HCT116 (cell line): ENCODE measurements around the gene HIVEP3. TPM values are rescaled to one million over a fixed set of nuclear protein-coding genes. Genes with fewer than 3 reads are reported as not detected.

Source experiments
- ATAC-seq: fragments of 200-7000 bp; cut with Tn5 transposase; 2 replicates; pipeline ENCODE4 v1.9.1; 2020; ENCODE audit warnings: mild to moderate bottlenecking, moderate library complexity
- BruUV-seq: library from RNA; stranded (reverse); fragments of 400-500 nt; replicated peaks from 2 replicates; lab custom pipeline; 2021; lab: Mats Ljungman, UMichigan
- CTCF ChIA-PET: fragments of 300-600 bp; sonication (Branson Sonifier 250); formaldehyde crosslinking; loops from one replicate; lab custom pipeline; 2021; ENCODE audit warnings: antibody characterized with exemption; lab: Charles Lee
- POLR2A ChIA-PET: fragments of 300-600, 350-600 bp; sonication (Branson Sonifier 250); formaldehyde crosslinking; loops from one replicate; lab custom pipeline; 2021; ENCODE audit warnings: antibody characterized with exemption; lab: Charles Lee
- RAD21 ChIA-PET, 2 experiments: fragments of 300-600 bp; sonication (Branson Sonifier 250); formaldehyde crosslinking; loops; one replicate each; lab custom pipeline; 2023; ENCODE audit warnings: low total read pairs in 2 of 2; ENCODE audit not compliant: uncharacterized antibody in 2 of 2, unreplicated experiment in 2 of 2, low non-redundant PET in 1 of 2; lab: Charles Lee
- DNase-seq: peaks from one replicate; pipeline ENCODE4 v3.0.0-alpha.2; 2010; ENCODE audit warnings: low read depth, low spot score
- H2AFZ ChIP-seq: fragments of 200-600 bp; shearing (Covaris generic), sonication (generic); 2 replicates; pipeline ENCODE4 v1.6.1; 2017; ENCODE audit warnings: low read depth, mixed run types, mixed read lengths, antibody characterized with exemption, low read length; ENCODE audit not compliant: poor library complexity, severe bottlenecking
- H3K27ac ChIP-seq: 2 replicates; pipeline ENCODE4 v1.5.1; 2012; ENCODE audit warnings: low read depth, low read length
- H3K27me3 ChIP-seq: fragments of 200-600 bp; sonication (generic); 2 replicates; pipeline ENCODE4 v1.6.1; 2016; ENCODE audit warnings: mixed run types, low read length, mixed read lengths; ENCODE audit not compliant: insufficient read depth
- H3K36me3 ChIP-seq, 2 experiments: fragments of 200-500 bp in 1 of 2; fragments of 200-600 bp in 1 of 2; sonication (Bioruptor generic) in 1 of 2; sonication (generic) in 1 of 2; 2 replicates each; pipeline versions ENCODE4 v1.5.1 to v1.6.1; 2014 to 2016; ENCODE audit warnings: low read length in 2 of 2, inconsistent platforms in 1 of 2, mixed read lengths in 1 of 2, mixed run types in 1 of 2; ENCODE audit not compliant: insufficient read depth in 2 of 2, control insufficient read depth in 1 of 2
- H3K4me1 ChIP-seq, 2 experiments: fragments of 200-600 bp in 1 of 2; sonication (generic) in 1 of 2; 2 replicates each; pipeline versions ENCODE4 v1.5.1 to v1.6.1; 2012 to 2017; ENCODE audit warnings: low read length in 2 of 2, inconsistent platforms in 1 of 2, mild to moderate bottlenecking in 1 of 2, mixed read lengths in 1 of 2, mixed run types in 1 of 2, moderate library complexity in 1 of 2; ENCODE audit not compliant: insufficient read depth in 2 of 2, control insufficient read depth in 1 of 2
- H3K4me2 ChIP-seq: fragments of 200-600 bp; sonication (generic); 2 replicates; pipeline ENCODE4 v1.6.1; 2017; ENCODE audit warnings: mixed run types, low read length, mixed read lengths
- H3K4me3 ChIP-seq, 2 experiments: fragments of 200-600 bp in 1 of 2; sonication (generic) in 1 of 2; replicated peaks in 1 of 2; 2 replicates each; pipeline ENCODE4 v1.5.1; 2011 to 2016; ENCODE audit warnings: low read length in 2 of 2, control low read depth in 1 of 2, low read depth in 1 of 2, mild to moderate bottlenecking in 1 of 2, mixed read lengths in 1 of 2, mixed run types in 1 of 2
- H3K79me2 ChIP-seq: fragments of 200-600 bp; sonication (generic); 2 replicates; pipeline ENCODE4 v1.6.1; 2017; ENCODE audit warnings: mild to moderate bottlenecking, mixed run types, low read length, moderate library complexity, mixed read lengths; ENCODE audit not compliant: insufficient read depth
- H3K9ac ChIP-seq: fragments of 200-600 bp; sonication (generic); 2 replicates; pipeline ENCODE4 v1.6.1; 2016; ENCODE audit warnings: low read length, mixed read lengths
- H3K9me2 ChIP-seq: fragments of 200-600 bp; sonication (generic), shearing (Covaris generic); 2 replicates; pipeline ENCODE4 v1.6.1; 2017; ENCODE audit warnings: mixed run types, mild to moderate bottlenecking, moderate library complexity; ENCODE audit not compliant: insufficient read depth
- H3K9me3 ChIP-seq, 2 experiments: fragments of 200-500 bp in 1 of 2; fragments of 200-600 bp in 1 of 2; sonication (Bioruptor generic) in 1 of 2; sonication (generic) in 1 of 2; 2 replicates each; pipeline ENCODE4 v1.6.1; 2014 to 2017; ENCODE audit warnings: low read length in 2 of 2, mixed read lengths in 2 of 2, inconsistent platforms in 1 of 2, low read depth in 1 of 2, mild to moderate bottlenecking in 1 of 2, mixed run types in 1 of 2, moderate library complexity in 1 of 2; ENCODE audit not compliant: control insufficient read depth in 1 of 2, insufficient read depth in 1 of 2
- H4K20me1 ChIP-seq: fragments of 200-600 bp; sonication (generic), shearing (Covaris generic); 2 replicates; pipeline ENCODE4 v1.6.1; 2017; ENCODE audit warnings: mixed run types, mild to moderate bottlenecking, moderate library complexity; ENCODE audit not compliant: insufficient read depth
- CBX3 ChIP-seq: IDR thresholded peaks from 2 replicates; pipeline ENCODE4 v1.6.1; 2012; ENCODE audit warnings: low read depth
- CEBPB ChIP-seq: IDR thresholded peaks from 2 replicates; pipeline ENCODE4 v1.6.1; 2012; ENCODE audit warnings: low read depth
- EGR1 ChIP-seq: IDR thresholded peaks from 2 replicates; pipeline ENCODE4 v1.6.1; 2012; ENCODE audit warnings: low read depth
- ELF1 ChIP-seq: IDR thresholded peaks from 2 replicates; pipeline ENCODE4 v1.6.1; 2012; ENCODE audit warnings: low read depth, borderline replicate concordance
- EZH2phosphoT487 ChIP-seq: fragments of 200-600 bp; IDR thresholded peaks from 2 replicates; pipeline ENCODE4 v1.6.1; 2018; ENCODE audit warnings: antibody characterized with exemption, borderline replicate concordance
- FOSL1 ChIP-seq: IDR thresholded peaks from 2 replicates; pipeline ENCODE4 v1.6.1; 2012; ENCODE audit warnings: low read depth
- JUND ChIP-seq: IDR thresholded peaks from 2 replicates; pipeline ENCODE4 v1.6.1; 2012
- RAD21 ChIP-seq: IDR thresholded peaks from 2 replicates; pipeline ENCODE4 v1.6.1; 2012; ENCODE audit warnings: low read depth, mild to moderate bottlenecking
- SRF ChIP-seq: IDR thresholded peaks from 2 replicates; pipeline ENCODE4 v1.6.1; 2012; ENCODE audit warnings: low read depth
- ZFX ChIP-seq: fragments of 450-650 bp; IDR thresholded peaks from 2 replicates; pipeline ENCODE4 v1.6.1; 2017
- intact Hi-C: fragments of 100-400 bp; cut with micrococcal nuclease; formaldehyde crosslinking; loops from 2 replicates; pipeline ENCODE4 v1.10.0; 2022
- total RNA-seq: library from RNA; stranded (reverse); gene quantifications from one replicate; pipeline ENCODE4 v1.2.1, GENCODE V29; 2021; ENCODE audit not compliant: unreplicated experiment
- TF ChIP-seq, protein P1 (sequence below), 3 experiments: fragments of 200-600 bp in 1 of 3; sonication (generic) in 1 of 3; IDR thresholded peaks in 2 of 3; conservative IDR thresholded peaks in 1 of 3; 2 replicates each; pipeline ENCODE4 v1.5.1; 2012 to 2017; ENCODE audit warnings: low read depth in 2 of 3, low read length in 2 of 3, antibody characterized with exemption in 1 of 3, borderline replicate concordance in 1 of 3, control low read depth in 1 of 3, mild to moderate bottlenecking in 1 of 3, mixed read lengths in 1 of 3, mixed run types in 1 of 3, moderate library complexity in 1 of 3; ENCODE audit not compliant: insufficient read depth in 1 of 3
- TF ChIP-seq, protein P2 (sequence below): IDR thresholded peaks from 2 replicates; pipeline ENCODE4 v1.6.1; 2011; ENCODE audit warnings: mild to moderate bottlenecking, low read length, moderate library complexity; ENCODE audit not compliant: insufficient replicate concordance; ENCODE audit errors: extremely low read depth
- TF ChIP-seq, protein P3 (sequence below): IDR thresholded peaks from 2 replicates; pipeline ENCODE4 v1.6.1; 2012

The HIVEP3 gene
- total RNA-seq, 1 experiment from 2014 or later, result 7.1 TPM

DNA sequence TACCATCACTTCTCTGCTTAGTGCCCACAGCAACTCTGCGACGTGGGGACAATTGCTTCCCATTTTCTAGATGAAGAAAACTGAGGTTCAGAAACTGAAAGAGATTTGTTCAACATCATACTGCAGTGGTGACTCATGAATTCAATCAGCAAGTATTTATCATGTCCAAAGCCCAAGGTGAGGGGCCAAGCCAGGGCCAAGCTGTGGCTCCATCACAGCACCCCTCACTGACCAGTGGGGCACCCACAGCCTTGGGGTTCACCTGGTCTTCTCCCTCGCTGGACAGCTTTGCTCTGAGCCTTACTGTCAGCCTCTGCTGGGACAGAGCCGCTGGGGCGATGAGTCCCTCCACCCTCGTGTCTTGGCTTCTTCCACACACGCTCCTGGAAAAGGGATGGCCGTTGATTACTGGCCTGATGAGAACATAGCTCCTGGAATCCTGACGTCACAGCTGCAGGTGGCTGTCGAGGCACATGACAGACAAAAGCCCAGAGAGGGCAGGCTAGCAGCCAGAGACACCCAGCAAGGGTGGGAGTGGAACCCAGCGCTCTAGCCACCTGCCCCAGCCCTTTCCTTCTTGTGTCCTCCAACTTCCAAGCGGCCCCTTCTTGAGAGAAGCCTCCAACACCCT, 440.5 kb downstream of the HIVEP3 start:
- ATAC-seq, result no peak
- H3K27me3 ChIP-seq, result no peaks in the 10 kb centered on the region
- ChIA-PET CTCF (no interaction called here), RAD21 (no interaction called here), POLR2A (no interaction called here)
- H2AFZ ChIP-seq, result no peak overlapping the region
- H3K9me2 ChIP-seq, result no peaks in the 10 kb centered on the region
- H3K4me2 ChIP-seq, result no peak overlapping the region
- intact Hi-C loops, result no loop called here
- no TSS peak for BruUV-seq
- no peak overlapping the region for H3K27ac ChIP-seq
- H3K9ac ChIP-seq, result no peak overlapping the region
- no peaks in the 10 kb centered on the region for H3K79me2 ChIP-seq
- no peak for DNase-seq
- H3K36me3 ChIP-seq, result no peaks in the 10 kb centered on the region
- H3K4me1 ChIP-seq, result peaks cover 15 to 16% of the 10 kb centered on the region in 2 experiments
- H3K9me3 ChIP-seq, result no peaks in the 10 kb centered on the region
- H4K20me1 ChIP-seq, result no peaks in the 10 kb centered on the region
- TF ChIP-seq RAD21, result no peak
- no peak for TF ChIP-seq JUND
- no peak for TF ChIP-seq CEBPB
- no peak for TF ChIP-seq EZH2phosphoT487
- no peak for TF ChIP-seq FOSL1
- no peak for TF ChIP-seq EGR1
- H3K4me3 ChIP-seq, result no peak overlapping the region

DNA sequence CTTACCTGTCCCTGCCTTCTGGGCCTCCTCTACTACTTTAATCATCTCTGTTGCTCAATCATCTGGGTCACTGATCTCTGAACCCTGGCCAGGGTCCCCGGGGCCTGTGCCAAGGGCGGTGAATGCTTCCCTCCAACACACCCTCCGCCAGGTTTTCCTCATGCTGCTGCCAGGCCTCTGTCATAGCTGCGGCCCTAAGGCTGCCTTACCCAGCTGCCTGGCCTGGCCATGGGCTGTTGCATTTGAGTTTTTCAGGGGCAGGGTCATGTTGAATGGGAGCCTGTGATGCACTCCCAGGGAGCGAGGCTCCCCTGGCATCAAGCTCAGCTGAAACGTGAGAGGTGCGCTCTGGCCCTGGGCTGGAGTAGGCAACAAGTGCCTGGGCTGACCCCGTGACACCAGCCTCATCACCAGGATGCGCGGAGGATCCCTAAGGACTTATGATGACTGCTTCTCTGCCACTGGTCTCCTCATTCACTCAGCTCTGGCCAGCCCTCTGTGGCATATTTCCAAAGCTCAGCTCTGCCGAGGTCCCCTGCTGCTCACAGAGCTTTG, 441.8 kb downstream of the HIVEP3 start:
- DNase-seq, result no peak
- Histone ChIP-seq H3K9ac (no peak overlapping the region), H3K36me3 (no peaks in the 10 kb centered on the region), H3K4me3 (no peak overlapping the region), H3K79me2 (no peaks in the 10 kb centered on the region), H3K9me2 (no peaks in the 10 kb centered on the region), H3K9me3 (no peaks in the 10 kb centered on the region), H3K4me2 (no peak overlapping the region), H3K27me3 (no peaks in the 10 kb centered on the region), H2AFZ (no peak overlapping the region), H4K20me1 (no peaks in the 10 kb centered on the region), H3K27ac (no peak overlapping the region), H3K4me1 (peaks cover 1 to 2% of the 10 kb centered on the region in 2 experiments)
- TF ChIP-seq, protein P1, sequence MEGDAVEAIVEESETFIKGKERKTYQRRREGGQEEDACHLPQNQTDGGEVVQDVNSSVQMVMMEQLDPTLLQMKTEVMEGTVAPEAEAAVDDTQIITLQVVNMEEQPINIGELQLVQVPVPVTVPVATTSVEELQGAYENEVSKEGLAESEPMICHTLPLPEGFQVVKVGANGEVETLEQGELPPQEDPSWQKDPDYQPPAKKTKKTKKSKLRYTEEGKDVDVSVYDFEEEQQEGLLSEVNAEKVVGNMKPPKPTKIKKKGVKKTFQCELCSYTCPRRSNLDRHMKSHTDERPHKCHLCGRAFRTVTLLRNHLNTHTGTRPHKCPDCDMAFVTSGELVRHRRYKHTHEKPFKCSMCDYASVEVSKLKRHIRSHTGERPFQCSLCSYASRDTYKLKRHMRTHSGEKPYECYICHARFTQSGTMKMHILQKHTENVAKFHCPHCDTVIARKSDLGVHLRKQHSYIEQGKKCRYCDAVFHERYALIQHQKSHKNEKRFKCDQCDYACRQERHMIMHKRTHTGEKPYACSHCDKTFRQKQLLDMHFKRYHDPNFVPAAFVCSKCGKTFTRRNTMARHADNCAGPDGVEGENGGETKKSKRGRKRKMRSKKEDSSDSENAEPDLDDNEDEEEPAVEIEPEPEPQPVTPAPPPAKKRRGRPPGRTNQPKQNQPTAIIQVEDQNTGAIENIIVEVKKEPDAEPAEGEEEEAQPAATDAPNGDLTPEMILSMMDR (IDR thresholded peaks at IDR 0.05 in 2 of 3, conservative IDR thresholded peaks at IDR 0.05 in 1 of 3; ENCODE audit: borderline replicate concordance in 1 of 3, insufficient read depth in 1 of 3, low read depth in 2 of 3, low read length in 2 of 3), result no peak
- TF ChIP-seq EZH2phosphoT487 (no peak), CBX3 (no peak), FOSL1 (no peak), ZFX (no peak), CEBPB (no peak), SRF (no peak), RAD21 (no peak), ELF1 (no peak), EGR1 (no peak)
- TF ChIP-seq, protein P2, sequence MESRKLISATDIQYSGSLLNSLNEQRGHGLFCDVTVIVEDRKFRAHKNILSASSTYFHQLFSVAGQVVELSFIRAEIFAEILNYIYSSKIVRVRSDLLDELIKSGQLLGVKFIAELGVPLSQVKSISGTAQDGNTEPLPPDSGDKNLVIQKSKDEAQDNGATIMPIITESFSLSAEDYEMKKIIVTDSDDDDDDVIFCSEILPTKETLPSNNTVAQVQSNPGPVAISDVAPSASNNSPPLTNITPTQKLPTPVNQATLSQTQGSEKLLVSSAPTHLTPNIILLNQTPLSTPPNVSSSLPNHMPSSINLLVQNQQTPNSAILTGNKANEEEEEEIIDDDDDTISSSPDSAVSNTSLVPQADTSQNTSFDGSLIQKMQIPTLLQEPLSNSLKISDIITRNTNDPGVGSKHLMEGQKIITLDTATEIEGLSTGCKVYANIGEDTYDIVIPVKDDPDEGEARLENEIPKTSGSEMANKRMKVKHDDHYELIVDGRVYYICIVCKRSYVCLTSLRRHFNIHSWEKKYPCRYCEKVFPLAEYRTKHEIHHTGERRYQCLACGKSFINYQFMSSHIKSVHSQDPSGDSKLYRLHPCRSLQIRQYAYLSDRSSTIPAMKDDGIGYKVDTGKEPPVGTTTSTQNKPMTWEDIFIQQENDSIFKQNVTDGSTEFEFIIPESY, result no peak
- TF ChIP-seq, protein P3, sequence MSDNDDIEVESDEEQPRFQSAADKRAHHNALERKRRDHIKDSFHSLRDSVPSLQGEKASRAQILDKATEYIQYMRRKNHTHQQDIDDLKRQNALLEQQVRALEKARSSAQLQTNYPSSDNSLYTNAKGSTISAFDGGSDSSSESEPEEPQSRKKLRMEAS, result no peak
- ChIA-PET RAD21 (no interaction called here), CTCF (interaction anchor here (0.7 kb wide), 1 partner anchor 19 kb away, joined by 3 read pairs; no protein-coding TSS in a partner anchor), POLR2A (no interaction called here)
- intact Hi-C loops, result no loop called here
- ATAC-seq, result no peak
- BruUV-seq, result no TSS peak
